ENCODE data around the gene PRSS21.

PRSS21 gene

DNA sequence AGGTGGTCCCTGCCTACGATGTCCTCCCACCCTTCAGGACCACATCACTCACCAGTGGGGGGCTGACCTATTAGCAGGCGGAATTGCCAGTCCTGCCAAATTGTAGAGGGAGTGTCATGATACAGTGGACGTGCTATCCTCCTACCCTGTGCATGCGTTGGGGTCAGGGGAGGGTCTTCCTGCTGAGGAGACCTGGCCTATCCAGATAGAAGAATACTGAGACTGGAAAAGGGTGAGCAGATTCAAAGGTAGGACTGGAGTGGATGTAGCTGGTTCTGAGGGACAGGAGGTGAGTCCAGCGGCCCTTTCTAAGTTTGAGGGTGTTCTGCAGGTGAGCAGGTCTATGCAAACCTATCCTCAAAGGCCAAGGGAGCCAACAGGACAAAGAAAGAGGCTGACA lies 10.8 kb upstream of the PRSS21 start:
- H3K4me3 ChIP-seq (ENCODE audit: low read length) = no peak overlapping the region
- H3K27ac ChIP-seq (ENCODE audit: low read depth, low read length) = no peak overlapping the region
- H3K36me3 ChIP-seq (ENCODE audit: control insufficient read depth, low read length) = no peaks in the 10 kb centered on the region
- TF ChIP-seq, protein P1, sequence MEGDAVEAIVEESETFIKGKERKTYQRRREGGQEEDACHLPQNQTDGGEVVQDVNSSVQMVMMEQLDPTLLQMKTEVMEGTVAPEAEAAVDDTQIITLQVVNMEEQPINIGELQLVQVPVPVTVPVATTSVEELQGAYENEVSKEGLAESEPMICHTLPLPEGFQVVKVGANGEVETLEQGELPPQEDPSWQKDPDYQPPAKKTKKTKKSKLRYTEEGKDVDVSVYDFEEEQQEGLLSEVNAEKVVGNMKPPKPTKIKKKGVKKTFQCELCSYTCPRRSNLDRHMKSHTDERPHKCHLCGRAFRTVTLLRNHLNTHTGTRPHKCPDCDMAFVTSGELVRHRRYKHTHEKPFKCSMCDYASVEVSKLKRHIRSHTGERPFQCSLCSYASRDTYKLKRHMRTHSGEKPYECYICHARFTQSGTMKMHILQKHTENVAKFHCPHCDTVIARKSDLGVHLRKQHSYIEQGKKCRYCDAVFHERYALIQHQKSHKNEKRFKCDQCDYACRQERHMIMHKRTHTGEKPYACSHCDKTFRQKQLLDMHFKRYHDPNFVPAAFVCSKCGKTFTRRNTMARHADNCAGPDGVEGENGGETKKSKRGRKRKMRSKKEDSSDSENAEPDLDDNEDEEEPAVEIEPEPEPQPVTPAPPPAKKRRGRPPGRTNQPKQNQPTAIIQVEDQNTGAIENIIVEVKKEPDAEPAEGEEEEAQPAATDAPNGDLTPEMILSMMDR (IDR thresholded peaks at IDR 0.05; ENCODE audit: low read depth, low read length, poor library complexity, severe bottlenecking) = no peak
- TF ChIP-seq EZH2phosphoT487 (IDR thresholded peaks at IDR 0.05; ENCODE audit: borderline replicate concordance, low read length) = no peak
- no peaks in the 10 kb centered on the region for H3K9me3 ChIP-seq (ENCODE audit: control insufficient read depth, insufficient read depth, low read length)
- peaks cover 19% of the 10 kb centered on the region for H3K27me3 ChIP-seq (ENCODE audit: control insufficient read depth, low read length)
- H3K79me2 ChIP-seq (ENCODE audit: control insufficient read depth, low read length) = no peaks in the 10 kb centered on the region
- H4K20me1 ChIP-seq (ENCODE audit: control insufficient read depth, insufficient read depth, low read depth, low read length) = no peaks in the 10 kb centered on the region
- no peaks in the 10 kb centered on the region for H3K9me2 ChIP-seq (replicated peaks; ENCODE audit: control insufficient read depth, low read length)
- H3K4me1 ChIP-seq (ENCODE audit: control insufficient read depth, low read length) = no peaks in the 10 kb centered on the region
- H3F3A ChIP-seq (ENCODE audit: control insufficient read depth, insufficient read depth) = no peaks in the 10 kb centered on the region
- H3K4me2 ChIP-seq (ENCODE audit: low read length) = no peak overlapping the region

DNA sequence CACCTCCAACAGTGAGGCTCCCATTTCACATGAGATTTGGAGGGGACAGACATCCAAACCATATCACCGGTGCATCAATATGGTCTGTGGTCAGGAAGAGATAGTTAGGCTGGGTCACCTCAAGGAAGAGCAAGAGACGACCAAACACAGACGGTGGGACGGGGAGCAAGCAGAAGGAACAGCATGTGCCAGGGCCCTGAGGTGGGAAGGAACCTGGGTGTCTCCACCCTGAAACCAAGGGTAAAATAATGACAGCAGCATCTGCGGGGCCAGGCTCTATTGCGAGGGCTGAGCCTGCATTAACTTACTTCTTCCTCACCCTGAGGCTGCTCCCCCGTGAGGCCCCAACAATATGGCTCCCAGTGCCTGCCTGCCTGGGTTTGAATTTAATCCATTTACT lies 8.9 kb upstream of the PRSS21 start:
- Histone ChIP-seq H3K27ac (ENCODE audit: low read depth, low read length) (no peak overlapping the region), H3K4me3 (ENCODE audit: low read length) (no peak overlapping the region), H4K20me1 (ENCODE audit: control insufficient read depth, insufficient read depth, low read depth, low read length) (no peaks in the 10 kb centered on the region), H3K4me1 (ENCODE audit: control insufficient read depth, low read length) (no peaks in the 10 kb centered on the region), H3K4me2 (ENCODE audit: low read length) (no peak overlapping the region), H3K79me2 (ENCODE audit: control insufficient read depth, low read length) (no peaks in the 10 kb centered on the region), H3K27me3 (ENCODE audit: control insufficient read depth, low read length) (peaks cover 22% of the 10 kb centered on the region), H3K9me3 (ENCODE audit: control insufficient read depth, insufficient read depth, low read length) (no peaks in the 10 kb centered on the region), H3K36me3 (ENCODE audit: control insufficient read depth, low read length) (no peaks in the 10 kb centered on the region), H3F3A (ENCODE audit: control insufficient read depth, insufficient read depth) (no peaks in the 10 kb centered on the region), H3K9me2 (replicated peaks; ENCODE audit: control insufficient read depth, low read length) (no peaks in the 10 kb centered on the region)
- no peak for TF ChIP-seq EZH2phosphoT487 (IDR thresholded peaks at IDR 0.05; ENCODE audit: borderline replicate concordance, low read length)
- TF ChIP-seq, protein P1 (IDR thresholded peaks at IDR 0.05; ENCODE audit: low read depth, low read length, poor library complexity, severe bottlenecking) = no peak

DNA sequence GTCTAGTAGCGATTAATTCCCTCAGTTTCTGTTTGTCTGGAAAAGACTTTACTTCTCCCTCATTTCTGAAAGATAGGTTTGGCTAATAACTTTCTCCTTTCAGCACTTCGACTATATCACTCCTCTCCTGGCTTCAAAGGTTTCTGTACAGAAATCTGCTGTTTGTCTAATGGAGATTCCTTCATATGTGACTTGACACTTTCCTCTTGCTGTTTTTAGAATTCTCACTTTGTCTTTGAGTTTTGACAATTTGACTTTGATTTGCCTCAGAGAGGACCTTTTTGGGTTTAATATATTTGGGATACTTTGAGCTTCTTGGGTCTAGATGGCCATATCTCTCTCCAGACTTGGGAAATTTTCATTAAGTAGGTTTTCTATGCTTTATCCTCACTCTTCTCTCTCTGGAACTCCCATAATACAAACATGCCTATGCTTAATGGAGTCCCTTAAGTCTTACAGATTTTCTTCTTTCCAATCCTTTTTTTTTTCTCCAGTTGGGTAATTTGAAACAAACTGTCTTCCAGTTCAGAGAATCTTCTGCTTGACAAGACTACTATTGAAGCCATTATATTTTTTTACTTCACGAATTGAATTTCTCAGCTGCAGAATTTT lies 7.8 kb upstream of the PRSS21 start:
- Histone ChIP-seq H3K4me1 (ENCODE audit: control insufficient read depth, low read length) (no peaks in the 10 kb centered on the region), H3K79me2 (ENCODE audit: control insufficient read depth, low read length) (no peaks in the 10 kb centered on the region), H3K27ac (ENCODE audit: low read depth, low read length) (no peak overlapping the region), H3K27me3 (ENCODE audit: control insufficient read depth, low read length) (peaks cover 22% of the 10 kb centered on the region), H3K9me2 (replicated peaks; ENCODE audit: control insufficient read depth, low read length) (no peaks in the 10 kb centered on the region), H3K4me3 (ENCODE audit: low read length) (no peak overlapping the region), H4K20me1 (ENCODE audit: control insufficient read depth, insufficient read depth, low read depth, low read length) (no peaks in the 10 kb centered on the region), H3K9me3 (ENCODE audit: control insufficient read depth, insufficient read depth, low read length) (no peaks in the 10 kb centered on the region), H3K4me2 (ENCODE audit: low read length) (no peak overlapping the region), H3F3A (ENCODE audit: control insufficient read depth, insufficient read depth) (no peaks in the 10 kb centered on the region), H3K36me3 (ENCODE audit: control insufficient read depth, low read length) (no peaks in the 10 kb centered on the region)
- TF ChIP-seq EZH2phosphoT487 (IDR thresholded peaks at IDR 0.05; ENCODE audit: borderline replicate concordance, low read length) = no peak
- TF ChIP-seq, protein P1 (IDR thresholded peaks at IDR 0.05; ENCODE audit: low read depth, low read length, poor library complexity, severe bottlenecking) = no peak

All from DOHH2 (cell line).